Tibial nerve (tissue), 4 donors: ENCODE data around the gene ATP8A1. TPM values are rescaled to one million over a fixed set of nuclear protein-coding genes. Genes with fewer than 3 reads are reported as not detected.
A peak's percentile ranks its signal among the peaks of the same experiment; 100 is the strongest.
"Not testable (repeated sequence)": the region's sequence is repeated elsewhere in the genome, so short reads cannot be mapped to it uniquely, and the experiment has no call there.

Experiments
- DNase-seq, 2 donors: peaks; one replicate each; pipeline ENCODE4 v3.0.0-alpha.2; 2019; ENCODE audit warnings: low spot score in 2 of 2
- H3K27ac ChIP-seq, 4 donors: fragments of 200-600 bp; sonication (generic) in 3 of 4; one replicate each; pipeline ENCODE4 v1.5.1; 2017 to 2019; ENCODE audit warnings: mild to moderate bottlenecking in 1 of 4
- H3K27me3 ChIP-seq, 2 donors: fragments of 200-600 bp; sonication (generic) in 1 of 2; one replicate each; pipeline versions ENCODE4 v1.5.1 to v1.6.0; 2017 to 2019
- H3K36me3 ChIP-seq, 3 donors: fragments of 200-600 bp; sonication (generic); one replicate each; pipeline ENCODE4 v1.5.1; 2018 to 2019
- H3K4me1 ChIP-seq, 4 donors: fragments of 200-600 bp; sonication (generic) in 3 of 4; one replicate each; pipeline ENCODE4 v1.5.1; 2017 to 2019
- H3K4me3 ChIP-seq, 4 donors: fragments of 200-600 bp; sonication (generic) in 3 of 4; one replicate each; pipeline ENCODE4 v1.5.1; 2017 to 2019; ENCODE audit warnings: mild to moderate bottlenecking in 1 of 4, moderate library complexity in 1 of 4
- H3K9me3 ChIP-seq, 4 donors: fragments of 200-600 bp; sonication (generic) in 3 of 4; one replicate each; pipeline ENCODE4 v1.5.1; 2017 to 2019
- CTCF ChIP-seq, 5 experiments: fragments of 200-600 bp in 3 of 5; fragments of 450-650 bp in 2 of 5; sonication (generic) in 3 of 5; IDR thresholded peaks; one replicate each; pipeline ENCODE4 v1.5.1; 2016 to 2019; ENCODE audit warnings: antibody characterized with exemption in 5 of 5, mild to moderate bottlenecking in 3 of 5, moderate library complexity in 2 of 5
- EP300 ChIP-seq, 2 donors: sonication (generic); formaldehyde crosslinking; IDR thresholded peaks; one replicate each; pipeline ENCODE4 v1.6.1; 2017; ENCODE audit warnings: antibody characterized with exemption in 2 of 2, mild to moderate bottlenecking in 1 of 2
- POLR2A ChIP-seq, 2 donors: fragments of 450-650 bp; IDR thresholded peaks; one replicate each; pipeline ENCODE4 v1.6.1; 2017; ENCODE audit warnings: antibody characterized with exemption in 2 of 2, mild to moderate bottlenecking in 2 of 2, moderate library complexity in 2 of 2
- WGBS, 2 donors: methylation state at CpG; one replicate each; pipeline ENCODE4 v1.1.5; 2018; 5-methylcytosine and 5-hydroxymethylcytosine counted together
- total RNA-seq, 4 donors: library from RNA; depleted of rRNA; stranded (reverse); fragments of >200 nt; gene quantifications; one replicate each; pipeline ENCODE4 v1.1.0, GENCODE V29; 2016

ATP8A1 gene
- total RNA-seq, 4 donors from 2014 or later = 57.9 to 79.7 (median 64.9) TPM

- Histone ChIP-seq H3K9me3 (no peaks in the 10 kb centered on the region), H3K4me3 (no peak overlapping the region), H3K27ac (no peak overlapping the region), H3K27me3 (no peaks in the 10 kb centered on the region), H3K36me3 (no peaks in the 10 kb centered on the region), H3K4me1 (no peaks in the 10 kb centered on the region)
- DNase-seq = no peak
- 87 to 94% methylated on average over 4 of the region's 4 CpGs for WGBS, 2 donors
- TF ChIP-seq EP300 (IDR thresholded peaks at IDR 0.05) (no peak), POLR2A (IDR thresholded peaks at IDR 0.05) (no peak), CTCF (IDR thresholded peaks at IDR 0.05) (no peak)
These were observed 279.4 kb downstream of the ATP8A1 start for GRCh38 chr4:42377497-42377896.

GRCh38 chr4:42372303-42372702, 284.6 kb downstream of the ATP8A1 start:
- 92 to 96% methylated on average over 6 of the region's 6 CpGs for WGBS, 2 donors
- DNase-seq, H3K36me3 ChIP-seq, H3K27ac ChIP-seq, H3K4me3 ChIP-seq, H3K27me3 ChIP-seq, H3K9me3 ChIP-seq, H3K4me1 ChIP-seq: not testable (repeated sequence)

- Histone ChIP-seq H3K27me3 (no peaks in the 10 kb centered on the region), H3K4me1 (no peaks in the 10 kb centered on the region), H3K9me3 (no peaks in the 10 kb centered on the region), H3K27ac (no peak overlapping the region), H3K36me3 (no peaks in the 10 kb centered on the region), H3K4me3 (no peak overlapping the region)
- TF ChIP-seq POLR2A (IDR thresholded peaks at IDR 0.05) (no peak), CTCF (IDR thresholded peaks at IDR 0.05) (peak; percentile 35 to 55 (median 45)), EP300 (IDR thresholded peaks at IDR 0.05) (no peak)
- WGBS, 2 donors = 43 to 55% methylated on average over 2 of the region's 2 CpGs
- DNase-seq = peak in 1 of 2 donors; percentile 60
These were observed 285.3 kb downstream of the ATP8A1 start for GRCh38 chr4:42371305-42372252.

GRCh38 chr4:42369489-42369888, 287.4 kb downstream of the ATP8A1 start:
- H3K4me1 ChIP-seq = no peaks in the 10 kb centered on the region
- DNase-seq = no peak
- no peaks in the 10 kb centered on the region for H3K27me3 ChIP-seq
- no peak overlapping the region for H3K27ac ChIP-seq
- H3K4me3 ChIP-seq = no peak overlapping the region
- TF ChIP-seq CTCF (IDR thresholded peaks at IDR 0.05) (no peak), POLR2A (IDR thresholded peaks at IDR 0.05) (no peak)
- 91 to 97% methylated on average over 23 to 25 of the region's 27 CpGs for WGBS, 2 donors
- H3K9me3 ChIP-seq = no peaks in the 10 kb centered on the region
- H3K36me3 ChIP-seq = no peaks in the 10 kb centered on the region

- no peaks in the 10 kb centered on the region for H3K27me3 ChIP-seq
- WGBS, 2 donors = 75 to 78% methylated on average over 1 of the region's 1 CpG
- H3K9me3 ChIP-seq = no peaks in the 10 kb centered on the region
- no peaks in the 10 kb centered on the region for H3K4me1 ChIP-seq
- no peak for TF ChIP-seq POLR2A (IDR thresholded peaks at IDR 0.05)
- no peak for TF ChIP-seq CTCF (IDR thresholded peaks at IDR 0.05)
- TF ChIP-seq EP300 (IDR thresholded peaks at IDR 0.05) = no peak
- no peak overlapping the region for H3K4me3 ChIP-seq
- no peaks in the 10 kb centered on the region for H3K36me3 ChIP-seq
- H3K27ac ChIP-seq = no peak overlapping the region
- no peak for DNase-seq
These were observed 289.9 kb downstream of the ATP8A1 start for GRCh38 chr4:42366959-42367358.
